IPS-20b (cell line): ENCODE measurements around the gene ETS1.

Source experiments
- H3K27ac ChIP-seq: one replicate; pipeline ENCODE4 v1.5.1; 2013; ENCODE audit warnings: low read length
- H3K27me3 ChIP-seq: 2 replicates; pipeline ENCODE4 v1.6.1; 2013; ENCODE audit warnings: mild to moderate bottlenecking, low read length, inconsistent platforms; ENCODE audit not compliant: insufficient read depth
- H3K36me3 ChIP-seq: 2 replicates; pipeline ENCODE4 v1.6.1; 2013; ENCODE audit warnings: low read depth, mild to moderate bottlenecking, inconsistent platforms, low read length, moderate library complexity; ENCODE audit not compliant: insufficient read depth
- H3K4me1 ChIP-seq: 2 replicates; pipeline ENCODE4 v1.6.1; 2013; ENCODE audit warnings: mild to moderate bottlenecking, control low read depth, inconsistent platforms, low read length, moderate library complexity; ENCODE audit not compliant: insufficient read depth
- H3K4me3 ChIP-seq: 2 replicates; pipeline ENCODE4 v1.5.1; 2013; ENCODE audit warnings: mild to moderate bottlenecking, low read length, inconsistent platforms
- H3K9ac ChIP-seq: 2 replicates; pipeline ENCODE4 v1.6.1; 2013; ENCODE audit warnings: low read depth, mild to moderate bottlenecking, inconsistent platforms, low read length, moderate library complexity
- H3K9me3 ChIP-seq: 2 replicates; pipeline ENCODE4 v1.6.1; 2013; ENCODE audit warnings: mild to moderate bottlenecking, low read depth, low read length, inconsistent platforms; ENCODE audit not compliant: insufficient read depth

ETS1 gene

GRCh38 chr11:128469220-128469619 lies 118.1 kb downstream of the ETS1 start:
- no peaks in the 10 kb centered on the region for H3K27me3 ChIP-seq
- H3K36me3 ChIP-seq, result no peaks in the 10 kb centered on the region; the same call in 1 of the 2 replicates
- H3K9me3 ChIP-seq, result no peaks in the 10 kb centered on the region
- no peak overlapping the region for H3K4me3 ChIP-seq
- H3K4me1 ChIP-seq, result no peaks in the 10 kb centered on the region
- no peak overlapping the region for H3K27ac ChIP-seq
- H3K9ac ChIP-seq, result no peak overlapping the region

GRCh38 chr11:128468111-128468510 lies 119.2 kb downstream of the ETS1 start:
- Histone ChIP-seq H3K36me3 (no peaks in the 10 kb centered on the region; the same call in 1 of the 2 replicates), H3K27me3 (no peaks in the 10 kb centered on the region), H3K4me3 (no peak overlapping the region), H3K27ac (no peak overlapping the region), H3K9ac (no peak overlapping the region), H3K9me3 (no peaks in the 10 kb centered on the region), H3K4me1 (no peaks in the 10 kb centered on the region)

GRCh38 chr11:128467610-128468041 lies 119.7 kb downstream of the ETS1 start:
- Histone ChIP-seq H3K4me1 (no peaks in the 10 kb centered on the region), H3K27me3 (no peaks in the 10 kb centered on the region), H3K4me3 (no peak overlapping the region), H3K9ac (no peak overlapping the region), H3K36me3 (peaks cover 2% of the 10 kb centered on the region; the same call in 1 of the 2 replicates), H3K27ac (no peak overlapping the region), H3K9me3 (no peaks in the 10 kb centered on the region)

GRCh38 chr11:128467041-128467440 lies 120.3 kb downstream of the ETS1 start:
- Histone ChIP-seq H3K36me3 (peaks cover 7% of the 10 kb centered on the region; the same call in 1 of the 2 replicates), H3K27me3 (no peaks in the 10 kb centered on the region), H3K4me1 (no peaks in the 10 kb centered on the region), H3K4me3 (no peak overlapping the region), H3K9me3 (no peaks in the 10 kb centered on the region), H3K27ac (no peak overlapping the region), H3K9ac (no peak overlapping the region)

GRCh38 chr11:128465946-128466705 lies 121.2 kb downstream of the ETS1 start:
- no peak overlapping the region for H3K4me3 ChIP-seq
- no peaks in the 10 kb centered on the region for H3K27me3 ChIP-seq
- H3K27ac ChIP-seq, result no peak overlapping the region
- H3K36me3 ChIP-seq, result peaks cover 7% of the 10 kb centered on the region
- H3K9ac ChIP-seq, result no peak overlapping the region
- no peaks in the 10 kb centered on the region for H3K9me3 ChIP-seq
- H3K4me1 ChIP-seq, result no peaks in the 10 kb centered on the region

- no peak overlapping the region for H3K4me3 ChIP-seq
- no peaks in the 10 kb centered on the region for H3K9me3 ChIP-seq
- no peaks in the 10 kb centered on the region for H3K4me1 ChIP-seq
- no peaks in the 10 kb centered on the region for H3K27me3 ChIP-seq
- no peak overlapping the region for H3K27ac ChIP-seq
- H3K36me3 ChIP-seq, result peaks cover 11% of the 10 kb centered on the region
- H3K9ac ChIP-seq, result no peak overlapping the region
Observed at GRCh38 chr11:128465531-128465930, 121.8 kb downstream of the ETS1 start.

GRCh38 chr11:128464878-128465450 lies 122.4 kb downstream of the ETS1 start:
- peaks cover 11% of the 10 kb centered on the region for H3K36me3 ChIP-seq
- no peaks in the 10 kb centered on the region for H3K27me3 ChIP-seq
- no peak overlapping the region for H3K4me3 ChIP-seq
- no peak overlapping the region for H3K27ac ChIP-seq
- no peak overlapping the region for H3K9ac ChIP-seq
- no peaks in the 10 kb centered on the region for H3K9me3 ChIP-seq
- no peaks in the 10 kb centered on the region for H3K4me1 ChIP-seq

- no peak overlapping the region for H3K4me3 ChIP-seq
- no peak overlapping the region for H3K27ac ChIP-seq
- no peaks in the 10 kb centered on the region for H3K4me1 ChIP-seq
- no peak overlapping the region for H3K9ac ChIP-seq
- H3K27me3 ChIP-seq, result no peaks in the 10 kb centered on the region
- peaks cover 11% of the 10 kb centered on the region for H3K36me3 ChIP-seq
- H3K9me3 ChIP-seq, result no peaks in the 10 kb centered on the region
Observed at GRCh38 chr11:128463979-128464378, 123.4 kb downstream of the ETS1 start.

- Histone ChIP-seq H3K4me3 (no peak overlapping the region), H3K4me1 (no peaks in the 10 kb centered on the region), H3K9ac (no peak overlapping the region), H3K36me3 (peaks cover 11% of the 10 kb centered on the region), H3K27ac (no peak overlapping the region), H3K27me3 (no peaks in the 10 kb centered on the region), H3K9me3 (no peaks in the 10 kb centered on the region)
Observed at GRCh38 chr11:128463371-128463829, 124.0 kb downstream of the ETS1 start.

GRCh38 chr11:128462922-128463321 lies 124.4 kb downstream of the ETS1 start:
- Histone ChIP-seq H3K27ac (no peak overlapping the region), H3K4me1 (no peaks in the 10 kb centered on the region), H3K36me3 (peaks cover 11% of the 10 kb centered on the region), H3K9me3 (no peaks in the 10 kb centered on the region), H3K9ac (no peak overlapping the region), H3K4me3 (no peak overlapping the region), H3K27me3 (no peaks in the 10 kb centered on the region)

GRCh38 chr11:128462189-128462588 lies 125.2 kb downstream of the ETS1 start:
- H3K36me3 ChIP-seq, result peaks cover 11% of the 10 kb centered on the region
- no peaks in the 10 kb centered on the region for H3K9me3 ChIP-seq
- H3K4me1 ChIP-seq, result no peaks in the 10 kb centered on the region
- H3K4me3 ChIP-seq, result no peak overlapping the region
- no peak overlapping the region for H3K27ac ChIP-seq
- H3K27me3 ChIP-seq, result no peaks in the 10 kb centered on the region
- no peak overlapping the region for H3K9ac ChIP-seq

GRCh38 chr11:128458321-128458720 lies 129.0 kb downstream of the ETS1 start:
- H3K9me3 ChIP-seq, result no peaks in the 10 kb centered on the region
- H3K4me1 ChIP-seq, result no peaks in the 10 kb centered on the region
- H3K27ac ChIP-seq, result no peak overlapping the region
- H3K27me3 ChIP-seq, result no peaks in the 10 kb centered on the region
- no peak overlapping the region for H3K9ac ChIP-seq
- H3K36me3 ChIP-seq, result peaks cover 11% of the 10 kb centered on the region
- no peak overlapping the region for H3K4me3 ChIP-seq
